K562 (cell line): Measurements from ENCODE around the gene SOX30. TPM values are rescaled to one million over a fixed set of nuclear protein-coding genes. Genes with fewer than 3 reads are reported as not detected.

ENCODE experiments used
- ATAC-seq: fragments of 200-7000 bp; cut with Tn5 transposase; 3 replicates; pipeline ENCODE4 v1.9.1; 2020; ENCODE audit warnings: moderate library complexity
- BruUV-seq: library from RNA; stranded (reverse); fragments of 400-500 nt; replicated peaks from 2 replicates; lab custom pipeline; 2021; lab: Mats Ljungman, UMichigan
- CTCF ChIA-PET: fragments of 300-600 bp; formaldehyde crosslinking; extraction: SDS; loops from one replicate; lab custom pipeline; 2021; ENCODE audit warnings: low intra/inter-chr PET ratio; lab: Yijun Ruan, JAX
- POLR2A ChIA-PET: fragments of 300-600, 350-650 bp; sonication (Branson Sonifier 250); formaldehyde crosslinking; extraction: SDS; loops from one replicate; lab custom pipeline; 2021; ENCODE audit warnings: antibody characterized with exemption, inconsistent platforms; lab: Yijun Ruan, JAX
- DNase-seq, 4 experiments: peaks; one replicate each; pipeline versions ENCODE4 v3.0.0 to v3.0.0-alpha.2; 2011 to 2018; ENCODE audit warnings: low spot score in 3 of 4, mixed read lengths in 3 of 4; ENCODE audit errors: extremely low read depth in 1 of 4
- FAIRE-seq: peaks from 2 replicates; lab custom pipeline; 2011; peaks lifted over from hg19 to GRCh38; lab: Jason Lieb, UNC
- H2AFZ ChIP-seq: 2 replicates; pipeline ENCODE4 v1.6.0; 2011; ENCODE audit warnings: low read depth, low read length, control low read depth, inconsistent platforms
- H3K27ac ChIP-seq: fragments of 200-600 bp; 3 replicates; pipeline ENCODE4 v1.8.0; 2011; ENCODE audit warnings: low read depth, mild to moderate bottlenecking, control low read depth, inconsistent platforms, low read length, moderate library complexity, mixed read lengths; ENCODE audit errors: extremely low read depth
- H3K27me3 ChIP-seq, 2 experiments: fragments of 300-600 bp in 1 of 2; 2 replicates in 1 of 2; 3 replicates in 1 of 2; pipeline versions ENCODE4 v1.6.0 to v1.8.0; 2011; ENCODE audit warnings: inconsistent platforms in 2 of 2, low read length in 2 of 2, mild to moderate bottlenecking in 1 of 2, mixed read lengths in 1 of 2, moderate library complexity in 1 of 2; ENCODE audit not compliant: control insufficient read depth in 2 of 2, insufficient read depth in 2 of 2
- H3K36me3 ChIP-seq: fragments of 300-600 bp; 3 replicates; pipeline ENCODE4 v1.8.0; 2011; ENCODE audit warnings: mild to moderate bottlenecking, low read length, inconsistent platforms; ENCODE audit not compliant: control insufficient read depth, insufficient read depth
- H3K4me1 ChIP-seq, 2 experiments: fragments of 200-600 bp in 1 of 2; replicated peaks in 1 of 2; 2 replicates in 1 of 2; 3 replicates in 1 of 2; pipeline versions ENCODE4 v1.5.1 to v1.8.0; 2011; ENCODE audit warnings: inconsistent platforms in 2 of 2, low read length in 2 of 2, mild to moderate bottlenecking in 1 of 2, mixed read lengths in 1 of 2, moderate library complexity in 1 of 2; ENCODE audit not compliant: control insufficient read depth in 2 of 2, insufficient read depth in 2 of 2
- H3K4me2 ChIP-seq: 2 replicates; pipeline ENCODE4 v1.6.1; 2011; ENCODE audit warnings: low read length, control low read depth, inconsistent platforms, mixed read lengths; ENCODE audit not compliant: insufficient read depth
- H3K4me3 ChIP-seq: fragments of 200-600 bp; sonication (generic), shearing (Covaris generic); 2 replicates; pipeline ENCODE4 v1.5.1; 2016; ENCODE audit warnings: control low read depth, inconsistent platforms
- H3K79me2 ChIP-seq: fragments of 200-600 bp; 3 replicates; pipeline ENCODE4 v1.8.0; 2011; ENCODE audit warnings: low read length, inconsistent platforms; ENCODE audit not compliant: control insufficient read depth, insufficient read depth
- H3K9ac ChIP-seq, 2 experiments: 2 replicates each; pipeline versions ENCODE4 v1.6.0 to v1.6.1; 2011; ENCODE audit warnings: low read depth in 2 of 2, low read length in 2 of 2, control low read depth in 1 of 2, inconsistent platforms in 1 of 2, mild to moderate bottlenecking in 1 of 2, mixed read lengths in 1 of 2; ENCODE audit not compliant: insufficient read depth in 1 of 2
- H3K9me1 ChIP-seq: one replicate; pipeline ENCODE4 v1.6.0; 2011; ENCODE audit warnings: inconsistent platforms, mild to moderate bottlenecking, low read length, moderate library complexity; ENCODE audit not compliant: control insufficient read depth, insufficient read depth
- H3K9me3 ChIP-seq: replicated peaks from 2 replicates; pipeline ENCODE4 v1.5.1; 2011; ENCODE audit warnings: low read depth, low read length, inconsistent platforms; ENCODE audit not compliant: control insufficient read depth, insufficient read depth
- H4K20me1 ChIP-seq: replicated peaks from 2 replicates; pipeline ENCODE4 v1.6.1; 2011; ENCODE audit warnings: low read length, inconsistent platforms, mixed read lengths; ENCODE audit not compliant: control insufficient read depth, insufficient read depth
- ASH1L ChIP-seq: fragments of 450-650 bp; IDR thresholded peaks from 2 replicates; pipeline ENCODE4 v1.6.1; 2018; ENCODE audit warnings: borderline replicate concordance, mild to moderate bottlenecking, low read depth; ENCODE audit not compliant: partially characterized antibody
- ETS1 ChIP-seq: conservative IDR thresholded peaks from 2 replicates; pipeline ENCODE4 v1.6.1; 2011; ENCODE audit warnings: low read depth, mild to moderate bottlenecking, low read length; ENCODE audit not compliant: control insufficient read depth
- MBD1 ChIP-seq: fragments of 250-450 bp; sonication (Bioruptor Pico); IDR thresholded peaks from 2 replicates; pipeline ENCODE4 v1.8.0; 2022; ENCODE audit warnings: inconsistent platforms
- NFRKB ChIP-seq: fragments of 450-650 bp; IDR thresholded peaks from 2 replicates; pipeline ENCODE4 v1.6.1; 2016; ENCODE audit warnings: low read depth
- ZBTB17 ChIP-seq: fragments of 450-650 bp; formaldehyde crosslinking; IDR thresholded peaks from 2 replicates; pipeline ENCODE4 v1.4.0; 2020; ENCODE audit warnings: mild to moderate bottlenecking
- ZFP36 ChIP-seq: fragments of 150-350 bp; IDR thresholded peaks from 2 replicates; pipeline ENCODE4 v1.6.1; 2018; ENCODE audit warnings: low read length, low read depth; ENCODE audit not compliant: partially characterized antibody
- WGBS: fragments of 100-300 bp; shearing (Covaris generic); methylation state at CpG from one replicate; pipeline ENCODE4 v1.1.6; 2016; ENCODE audit warnings: low coverage, mixed read lengths; ENCODE audit not compliant: insufficient coverage; ENCODE audit errors: missing lambda C conversion rate; 5-methylcytosine and 5-hydroxymethylcytosine counted together
- in situ Hi-C: fragments of 300-500 bp; cut with MboI; formaldehyde crosslinking; loops from 4 replicates; pipeline ENCODE4 v1.15.0; 2018; ENCODE audit warnings: inconsistent platforms, mixed read lengths
- intact Hi-C: fragments of 100-400 bp; cut with micrococcal nuclease; formaldehyde crosslinking; loops from 2 replicates; pipeline ENCODE4 v1.14.2; 2022
- polyA plus RNA-seq, 8 experiments: library from polyadenylated mRNA; depleted of rRNA in 4 of 8; stranded (reverse) in 5 of 8; unstranded in 3 of 8; fragments of >200 nt; fragmentation: Nextera tagmentation in 2 of 8; fragmentation: Illumina TruSeq in 1 of 8; extraction: Ambion mirVana in 2 of 8; extraction: Trizol in 1 of 8; gene quantifications; 2 replicates each; pipeline versions ENCODE4 v1.2.1 to v1.2.3, GENCODE V29; 2011 to 2014; ENCODE audit warnings: inconsistent platforms in 1 of 8, missing spikeins in 1 of 8
- total RNA-seq, 7 experiments: library from RNA; depleted of rRNA in 6 of 7; stranded (reverse); fragments of >200 nt in 6 of 7; fragmentation: Illumina TruSeq in 2 of 7; extraction: Trizol in 2 of 7; gene quantifications; 2 replicates each; pipeline versions ENCODE4 v1.2.1 to v1.2.3, GENCODE V29; 2011 to 2021; ENCODE audit warnings: low replicate concordance in 1 of 7

The SOX30 gene
- total and polyA plus RNA-seq, 9 of the 15 experiments (the other 6 are each of a cell fraction or from before 2014, with no cell fraction given) = not detected

- H3K4me3 ChIP-seq = no peak overlapping the region
- in situ Hi-C loops = no loop called here
- H3K27ac ChIP-seq = no peak overlapping the region
- H2AFZ ChIP-seq = peak overlapping the region; percentile 17; the same call in 1 of the 2 replicates
- TF ChIP-seq NFRKB (no peak), ZFP36 (peak; percentile 64)
- TF ChIP-seq, all 486 proteins: peak for 1
- CTCF ChIA-PET = no interaction called here
- H3K9ac ChIP-seq = no peak overlapping the region
- no peak for FAIRE-seq
- no peaks in the 10 kb centered on the region for H3K79me2 ChIP-seq
- no peaks in the 10 kb centered on the region for H4K20me1 ChIP-seq
- no peak for DNase-seq
- 64% methylated on average over 8 of the region's 8 CpGs for WGBS
- BruUV-seq = no TSS peak
- 0 out of 2 replicates have a peak, but pooled peaks cover 2% of the 10 kb centered on the region for H3K9me3 ChIP-seq
- no peaks in the 10 kb centered on the region for H3K36me3 ChIP-seq
- no peaks in the 10 kb centered on the region for H3K9me1 ChIP-seq
- H3K27me3 ChIP-seq = no peaks in the 10 kb centered on the region
- intact Hi-C loops = no loop called here
- peaks cover 11 to 31% of the 10 kb centered on the region in 2 experiments; a peak in 4 of 5 replicates for H3K4me1 ChIP-seq
- ATAC-seq = no peak
- no peak overlapping the region for H3K4me2 ChIP-seq
- POLR2A ChIA-PET = interaction anchor here (0.6 kb wide), 1 partner anchor 41 kb away, joined by 5 read pairs; no protein-coding TSS in a partner anchor
These were observed 43.2 kb downstream of the SOX30 start for GRCh38 chr5:157608972-157609565.

GRCh38 chr5:157607371-157608161 lies 44.7 kb downstream of the SOX30 start:
- intact Hi-C loops (no loop called here), in situ Hi-C loops (no loop called here)
- Histone ChIP-seq H4K20me1 (no peaks in the 10 kb centered on the region), H3K4me2 (no peak overlapping the region), H3K9me1 (no peaks in the 10 kb centered on the region), H3K4me1 (peaks cover 5 to 16% of the 10 kb centered on the region in 2 experiments; a peak in 4 of 5 replicates), H3K36me3 (no peaks in the 10 kb centered on the region), H3K27ac (no peak overlapping the region), H3K9ac (no peak overlapping the region), H2AFZ (0 out of 2 replicates have a peak overlapping the region, but pooled peaks have one; percentile 19), H3K27me3 (no peaks in the 10 kb centered on the region), H3K9me3 (0 out of 2 replicates have a peak, but pooled peaks cover 2% of the 10 kb centered on the region), H3K4me3 (no peak overlapping the region), H3K79me2 (no peaks in the 10 kb centered on the region)
- CTCF ChIA-PET = no interaction called here
- no TSS peak for BruUV-seq
- DNase-seq (peak in 3 of 4 experiments; percentile 18 to 33 (median 24)), FAIRE-seq (no peak), ATAC-seq (no peak; the same call in 2 of the 3 replicates)
- WGBS = 44% methylated on average over 7 of the region's 7 CpGs
- POLR2A ChIA-PET = interaction anchor here (0.9 to 1.1 kb wide), 3 partner anchors 14 to 30 kb away, joined by 3 to 5 read pairs (median 3); no protein-coding TSS in a partner anchor
- TF ChIP-seq ETS1 = no peak
- peak; percentile 88 for TF ChIP-seq ZBTB17 (CRISPR knock-in tag)
- no peak for TF ChIP-seq ASH1L
- TF ChIP-seq MBD1 (CRISPR knock-in tag) = no peak
